HG02884 (cell line): ENCODE results near the gene PRTFDC1.
"Not testable (repeated sequence)": the region's sequence is repeated elsewhere in the genome, so short reads cannot be mapped to it uniquely, and the experiment has no call there.

Experiments used
- ATAC-seq: cut with Tn5 transposase; IDR thresholded peaks from one replicate; pipeline ENCODE4 v1.9.1; 2021; ENCODE audit warnings: mild to moderate bottlenecking, moderate library complexity; ENCODE audit not compliant: unreplicated experiment

PRTFDC1 gene

GRCh38 chr10:24935504-24936292, 16.7 kb downstream of the PRTFDC1 start:
- no peak for ATAC-seq

GRCh38 chr10:24931236-24931635, 21.2 kb downstream of the PRTFDC1 start:
- ATAC-seq: no peak

DNA sequence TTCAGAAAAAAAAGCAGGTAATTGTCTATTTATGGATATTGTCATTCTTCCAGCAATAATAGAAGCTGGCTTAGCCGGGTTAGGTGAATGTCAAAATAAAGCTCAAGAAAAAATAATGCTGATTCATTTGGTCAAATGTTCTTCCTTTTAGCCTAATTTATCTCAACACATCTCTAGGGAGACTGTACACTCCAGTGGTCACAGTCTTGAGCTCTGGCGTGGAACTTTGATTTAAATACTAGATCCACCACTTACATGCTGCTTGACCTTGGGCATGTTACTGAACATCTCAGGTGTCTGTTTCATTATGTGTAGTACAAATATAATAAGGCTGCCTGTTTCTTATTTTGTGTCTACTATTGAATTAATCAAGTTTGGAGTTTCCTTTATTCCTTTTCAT, 22.0 kb downstream of the PRTFDC1 start:
- peak; percentile 90 for ATAC-seq

DNA sequence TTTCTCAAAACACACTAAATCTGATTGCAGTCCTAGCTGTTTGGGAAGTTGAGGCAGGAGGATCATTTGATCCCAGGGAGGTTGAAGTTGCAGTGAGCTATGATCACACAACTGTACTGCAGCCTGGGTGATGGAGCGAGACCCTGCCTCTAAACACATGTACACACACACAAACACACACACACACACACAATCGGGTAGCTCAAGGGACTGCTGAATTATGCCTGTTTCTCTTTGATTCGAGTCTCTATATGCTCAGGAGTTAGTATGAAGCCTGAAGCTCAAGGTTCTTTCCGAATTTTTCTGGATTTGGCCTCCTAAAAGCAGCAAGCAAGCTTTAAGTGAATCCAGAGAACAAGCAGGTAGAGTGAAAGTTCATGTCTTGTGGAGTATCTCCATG, 22.5 kb downstream of the PRTFDC1 start:
- no peak for ATAC-seq

- no peak for ATAC-seq
These were observed 23.3 kb downstream of the PRTFDC1 start for GRCh38 chr10:24929056-24929544.

GRCh38 chr10:24928163-24928562, 24.2 kb downstream of the PRTFDC1 start:
- no peak for ATAC-seq

DNA sequence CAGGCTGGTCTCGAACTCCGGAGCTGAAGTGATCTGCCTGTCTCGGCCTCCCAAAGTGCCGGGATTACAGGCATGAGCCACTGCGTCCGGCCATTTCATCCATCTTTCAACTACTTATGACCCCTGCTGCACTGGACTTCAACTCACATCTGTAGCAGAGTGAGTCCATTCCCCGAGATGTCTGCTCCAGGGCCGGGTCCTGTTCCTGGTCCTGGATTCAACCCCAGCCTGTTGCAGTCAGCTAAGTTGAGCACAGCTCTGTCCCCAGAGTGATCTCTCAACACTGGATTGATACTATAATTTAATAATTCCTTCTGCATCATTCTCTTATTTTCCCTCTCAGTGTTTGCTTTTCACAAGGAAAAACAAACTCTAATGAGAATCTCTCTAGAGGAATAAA, 25.8 kb downstream of the PRTFDC1 start:
- no peak for ATAC-seq

DNA sequence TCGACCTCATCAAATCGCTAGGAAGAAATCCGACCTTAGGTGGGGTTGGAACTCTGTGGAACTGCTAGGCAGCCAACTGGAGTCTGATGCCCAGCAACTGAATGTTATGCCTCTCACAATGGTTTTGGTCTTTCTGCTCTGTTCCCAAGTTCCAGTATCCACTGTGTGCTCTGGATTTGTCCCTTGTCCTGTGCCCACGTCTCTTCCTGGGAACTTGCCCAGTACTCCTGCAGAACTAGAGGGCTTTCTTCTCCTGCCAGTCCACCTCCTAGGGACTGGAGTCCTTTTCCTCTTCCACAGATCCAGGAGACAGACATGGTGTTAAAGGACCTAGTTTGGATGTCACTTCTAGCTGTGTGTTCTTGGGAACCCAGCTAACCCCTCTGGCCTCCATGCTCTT, 26.6 kb downstream of the PRTFDC1 start:
- no peak for ATAC-seq

DNA sequence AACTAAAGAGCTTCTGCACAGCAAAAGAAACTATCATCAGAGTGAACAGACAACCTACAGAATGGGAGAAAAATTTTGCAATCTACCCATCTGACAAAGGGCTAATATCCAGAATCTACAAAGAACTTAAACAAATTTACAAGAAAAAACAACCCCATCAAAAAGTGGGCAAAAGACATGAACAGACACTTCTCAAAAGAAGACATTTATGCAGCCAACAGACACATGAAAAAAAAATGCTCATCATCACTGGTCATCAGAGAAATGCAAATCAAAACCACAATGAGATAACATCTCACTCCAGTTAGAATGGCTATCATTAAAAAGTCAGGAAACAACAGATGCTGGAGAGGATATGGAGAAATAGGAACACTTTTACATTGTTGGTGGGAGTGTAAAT, 27.9 kb downstream of the PRTFDC1 start:
- not testable (repeated sequence) for ATAC-seq

GRCh38 chr10:24922222-24922868, 30.1 kb downstream of the PRTFDC1 start:
- not testable (repeated sequence) for ATAC-seq

- peak; percentile 98 for ATAC-seq
These were observed 31.2 kb downstream of the PRTFDC1 start for GRCh38 chr10:24920907-24921881.

GRCh38 chr10:24920192-24920591, 32.2 kb downstream of the PRTFDC1 start:
- ATAC-seq: not testable (repeated sequence)

GRCh38 chr10:24919629-24920028, 32.8 kb downstream of the PRTFDC1 start:
- not testable (repeated sequence) for ATAC-seq

- ATAC-seq: no peak
These were observed 34.4 kb downstream of the PRTFDC1 start for GRCh38 chr10:24917979-24918378.

DNA sequence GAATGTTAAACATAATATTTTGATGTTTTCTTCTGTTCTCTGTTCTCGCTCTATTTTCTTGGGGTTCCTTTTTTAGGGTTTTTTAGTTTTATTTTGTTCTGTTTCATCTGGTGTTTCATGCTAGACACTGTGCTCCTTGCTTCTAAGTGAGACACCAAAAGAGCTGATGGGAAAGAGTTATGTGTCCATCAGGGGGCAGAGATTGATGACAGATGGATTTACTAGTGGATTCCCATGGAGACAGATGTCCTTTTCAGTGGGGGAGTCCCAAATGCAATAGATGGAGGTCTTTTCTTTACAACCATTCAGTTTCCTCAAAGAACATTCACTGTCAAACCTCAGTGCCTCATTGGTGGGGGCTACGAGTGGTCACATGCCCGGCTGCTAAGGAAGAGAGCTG, 34.9 kb downstream of the PRTFDC1 start:
- no peak for ATAC-seq

- no peak for ATAC-seq
These were observed 36.0 kb downstream of the PRTFDC1 start for GRCh38 chr10:24916365-24916764.

DNA sequence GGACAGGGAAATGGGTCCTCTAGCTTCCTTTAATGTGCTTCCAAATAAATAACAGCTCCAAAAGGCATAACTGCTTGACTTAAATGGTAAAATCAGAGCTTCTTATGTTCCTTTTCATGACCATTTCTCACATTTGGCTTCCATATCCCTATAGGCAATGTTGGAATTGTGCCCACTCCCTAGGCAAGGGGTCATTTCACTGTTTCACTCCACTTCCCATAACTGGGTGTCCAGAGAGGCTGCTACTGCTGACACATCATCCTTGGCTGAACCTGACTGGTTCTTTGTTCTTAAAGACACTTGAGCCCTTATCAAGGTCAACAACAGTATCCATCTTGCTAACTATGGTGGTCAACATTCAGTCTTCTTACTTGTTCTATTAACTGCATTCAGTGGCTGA, 37.1 kb downstream of the PRTFDC1 start:
- no peak for ATAC-seq

DNA sequence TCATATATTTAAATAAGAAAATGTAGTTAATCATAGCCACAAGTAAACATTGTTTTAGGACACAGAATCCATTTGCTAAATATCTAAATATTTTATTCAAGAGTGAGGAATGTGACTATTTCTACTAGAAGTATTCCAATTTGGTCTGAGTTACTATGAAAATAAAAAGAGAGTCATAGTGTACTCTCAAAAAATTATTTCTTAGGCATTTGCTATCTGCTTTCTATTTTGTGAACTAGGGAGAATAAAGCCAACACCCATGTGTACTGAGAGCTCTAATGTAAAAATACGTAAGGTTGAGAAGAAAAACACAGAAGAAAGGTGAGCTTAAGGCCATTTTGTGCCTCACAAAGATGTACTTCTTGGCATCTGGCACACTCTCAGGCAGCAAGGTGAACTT, 38.3 kb downstream of the PRTFDC1 start:
- no peak for ATAC-seq

- no peak for ATAC-seq
These were observed 40.2 kb downstream of the PRTFDC1 start for GRCh38 chr10:24912215-24912614.

DNA sequence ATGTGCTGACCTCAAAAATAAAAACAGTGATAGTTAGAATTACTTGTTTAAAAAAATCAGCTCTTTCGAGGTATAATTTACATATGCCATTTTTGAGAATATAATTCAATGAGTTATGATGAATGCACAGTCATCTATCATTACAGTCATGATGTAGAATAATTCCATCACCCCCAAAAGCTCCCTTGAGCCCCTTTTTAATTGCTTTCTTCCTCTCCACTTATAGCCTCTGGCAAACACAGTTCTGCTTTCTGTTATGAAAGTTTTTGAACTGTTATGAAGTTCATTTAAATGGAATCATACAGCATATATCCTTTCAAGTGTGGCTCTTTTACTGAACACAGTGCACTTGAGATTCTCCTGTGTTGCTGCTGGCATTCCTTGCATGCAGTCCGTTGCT, 41.4 kb downstream of the PRTFDC1 start:
- ATAC-seq: no peak

- no peak for ATAC-seq
These were observed 41.8 kb downstream of the PRTFDC1 start for GRCh38 chr10:24910574-24910973.
